HG02870 (cell line): ENCODE data around the gene PRKN.
"Not testable (repeated sequence)": the region's sequence is repeated elsewhere in the genome, so short reads cannot be mapped to it uniquely, and the experiment has no call there.

Experiments used
- ATAC-seq: cut with Tn5 transposase; IDR thresholded peaks from one replicate; pipeline ENCODE4 v1.9.1; 2021; ENCODE audit warnings: mild to moderate bottlenecking, moderate library complexity; ENCODE audit not compliant: unreplicated experiment

The PRKN gene

GRCh38 chr6:161542346-161542980, 1185.1 kb downstream of the PRKN start:
- ATAC-seq = no peak

GRCh38 chr6:161540532-161540931, 1187.0 kb downstream of the PRKN start:
- no peak for ATAC-seq

GRCh38 chr6:161536224-161536630, 1191.3 kb downstream of the PRKN start:
- no peak for ATAC-seq

GRCh38 chr6:161534264-161534873, 1193.2 kb downstream of the PRKN start:
- ATAC-seq = no peak

- no peak for ATAC-seq
Measured at GRCh38 chr6:161533266-161533665, 1194.3 kb downstream of the PRKN start.

- no peak for ATAC-seq
Measured at GRCh38 chr6:161532536-161532935, 1195.0 kb downstream of the PRKN start.

- no peak for ATAC-seq
Measured at GRCh38 chr6:161526794-161527193, 1200.8 kb downstream of the PRKN start.

GRCh38 chr6:161523362-161523761, 1204.2 kb downstream of the PRKN start:
- no peak for ATAC-seq

- ATAC-seq = no peak
Measured at GRCh38 chr6:161522276-161522675, 1205.3 kb downstream of the PRKN start.

- no peak for ATAC-seq
Measured at GRCh38 chr6:161511447-161512095, 1216.0 kb downstream of the PRKN start.

GRCh38 chr6:161508341-161508740, 1219.2 kb downstream of the PRKN start:
- ATAC-seq = no peak

GRCh38 chr6:161507375-161507774, 1220.2 kb downstream of the PRKN start:
- ATAC-seq = no peak

- ATAC-seq = no peak
Measured at GRCh38 chr6:161503570-161503969, 1224.0 kb downstream of the PRKN start.

GRCh38 chr6:161498881-161499280, 1228.7 kb downstream of the PRKN start:
- no peak for ATAC-seq

GRCh38 chr6:161498359-161498758, 1229.2 kb downstream of the PRKN start:
- ATAC-seq = no peak

- no peak for ATAC-seq
Measured at GRCh38 chr6:161496941-161497340, 1230.6 kb downstream of the PRKN start.

GRCh38 chr6:161496271-161496670, 1231.3 kb downstream of the PRKN start:
- not testable (repeated sequence) for ATAC-seq

GRCh38 chr6:161494566-161494965, 1233.0 kb downstream of the PRKN start:
- no peak for ATAC-seq

- no peak for ATAC-seq
Measured at GRCh38 chr6:161493576-161494118, 1233.9 kb downstream of the PRKN start.

- ATAC-seq = no peak
Measured at GRCh38 chr6:161489626-161490306, 1237.8 kb downstream of the PRKN start.

- no peak for ATAC-seq
Measured at GRCh38 chr6:161487694-161488093, 1239.9 kb downstream of the PRKN start.

- ATAC-seq = no peak
Measured at GRCh38 chr6:161487217-161487531, 1240.4 kb downstream of the PRKN start.
